K562 (cell line): ENCODE measurements around the gene POU3F1.

Experiments
- ZNF274 ChIP-seq: IDR thresholded peaks from 2 replicates; pipeline ENCODE4 v1.6.1; 2011; ENCODE audit warnings: low read depth, mild to moderate bottlenecking, low read length, moderate library complexity, borderline replicate concordance
- TF ChIP-seq, protein P1 (sequence below), 3 experiments: IDR thresholded peaks in 2 of 3; conservative IDR thresholded peaks in 1 of 3; 2 replicates each; pipeline ENCODE4 v1.5.1; 2011 to 2012; ENCODE audit warnings: low read length in 3 of 3, mild to moderate bottlenecking in 3 of 3, control low read depth in 2 of 3, improper control_type of control experiment in 1 of 3, inconsistent platforms in 1 of 3, low read depth in 1 of 3, mixed read lengths in 1 of 3, moderate library complexity in 1 of 3; ENCODE audit not compliant: insufficient read depth in 2 of 3

- TF ChIP-seq, protein P1, sequence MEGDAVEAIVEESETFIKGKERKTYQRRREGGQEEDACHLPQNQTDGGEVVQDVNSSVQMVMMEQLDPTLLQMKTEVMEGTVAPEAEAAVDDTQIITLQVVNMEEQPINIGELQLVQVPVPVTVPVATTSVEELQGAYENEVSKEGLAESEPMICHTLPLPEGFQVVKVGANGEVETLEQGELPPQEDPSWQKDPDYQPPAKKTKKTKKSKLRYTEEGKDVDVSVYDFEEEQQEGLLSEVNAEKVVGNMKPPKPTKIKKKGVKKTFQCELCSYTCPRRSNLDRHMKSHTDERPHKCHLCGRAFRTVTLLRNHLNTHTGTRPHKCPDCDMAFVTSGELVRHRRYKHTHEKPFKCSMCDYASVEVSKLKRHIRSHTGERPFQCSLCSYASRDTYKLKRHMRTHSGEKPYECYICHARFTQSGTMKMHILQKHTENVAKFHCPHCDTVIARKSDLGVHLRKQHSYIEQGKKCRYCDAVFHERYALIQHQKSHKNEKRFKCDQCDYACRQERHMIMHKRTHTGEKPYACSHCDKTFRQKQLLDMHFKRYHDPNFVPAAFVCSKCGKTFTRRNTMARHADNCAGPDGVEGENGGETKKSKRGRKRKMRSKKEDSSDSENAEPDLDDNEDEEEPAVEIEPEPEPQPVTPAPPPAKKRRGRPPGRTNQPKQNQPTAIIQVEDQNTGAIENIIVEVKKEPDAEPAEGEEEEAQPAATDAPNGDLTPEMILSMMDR (IDR thresholded peaks at IDR 0.05 in 2 of 3, conservative IDR thresholded peaks at IDR 0.05 in 1 of 3; ENCODE audit: insufficient read depth in 2 of 3, low read depth in 1 of 3, low read length in 3 of 3): no peak
- no peak for TF ChIP-seq ZNF274
These were observed 48.2 kb upstream of the POU3F1 start for GRCh38 chr1:38094711-38095290.
